GM12874 (cell line): ENCODE results near the gene SEMG2.

Experiments
- TF ChIP-seq, protein P1 (sequence below): IDR thresholded peaks from 2 replicates; pipeline ENCODE4 v1.5.1; 2011; ENCODE audit warnings: low read depth, mild to moderate bottlenecking, control low read depth, low read length, moderate library complexity; ENCODE audit not compliant: insufficient read depth

SEMG2 gene

GRCh38 chr20:45253261-45253660 lies 32.1 kb downstream of the SEMG2 start:
- TF ChIP-seq, protein P1, sequence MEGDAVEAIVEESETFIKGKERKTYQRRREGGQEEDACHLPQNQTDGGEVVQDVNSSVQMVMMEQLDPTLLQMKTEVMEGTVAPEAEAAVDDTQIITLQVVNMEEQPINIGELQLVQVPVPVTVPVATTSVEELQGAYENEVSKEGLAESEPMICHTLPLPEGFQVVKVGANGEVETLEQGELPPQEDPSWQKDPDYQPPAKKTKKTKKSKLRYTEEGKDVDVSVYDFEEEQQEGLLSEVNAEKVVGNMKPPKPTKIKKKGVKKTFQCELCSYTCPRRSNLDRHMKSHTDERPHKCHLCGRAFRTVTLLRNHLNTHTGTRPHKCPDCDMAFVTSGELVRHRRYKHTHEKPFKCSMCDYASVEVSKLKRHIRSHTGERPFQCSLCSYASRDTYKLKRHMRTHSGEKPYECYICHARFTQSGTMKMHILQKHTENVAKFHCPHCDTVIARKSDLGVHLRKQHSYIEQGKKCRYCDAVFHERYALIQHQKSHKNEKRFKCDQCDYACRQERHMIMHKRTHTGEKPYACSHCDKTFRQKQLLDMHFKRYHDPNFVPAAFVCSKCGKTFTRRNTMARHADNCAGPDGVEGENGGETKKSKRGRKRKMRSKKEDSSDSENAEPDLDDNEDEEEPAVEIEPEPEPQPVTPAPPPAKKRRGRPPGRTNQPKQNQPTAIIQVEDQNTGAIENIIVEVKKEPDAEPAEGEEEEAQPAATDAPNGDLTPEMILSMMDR: no peak

- TF ChIP-seq, protein P1: no peak
Measured at GRCh38 chr20:45254383-45255262, 33.5 kb downstream of the SEMG2 start, which contains the start of gene SLPI. TSS of gene SLPI (minus strand) at chr20:45254564. CDS start at chr20:45254543, 21 bp downstream.

- TF ChIP-seq, protein P1: no peak
Measured at GRCh38 chr20:45257161-45257560, 36.0 kb downstream of the SEMG2 start.

- TF ChIP-seq, protein P1: no peak
Measured at GRCh38 chr20:45257711-45258110, 36.5 kb downstream of the SEMG2 start.

- TF ChIP-seq, protein P1: no peak
Measured at GRCh38 chr20:45258259-45258658, 37.1 kb downstream of the SEMG2 start.

DNA sequence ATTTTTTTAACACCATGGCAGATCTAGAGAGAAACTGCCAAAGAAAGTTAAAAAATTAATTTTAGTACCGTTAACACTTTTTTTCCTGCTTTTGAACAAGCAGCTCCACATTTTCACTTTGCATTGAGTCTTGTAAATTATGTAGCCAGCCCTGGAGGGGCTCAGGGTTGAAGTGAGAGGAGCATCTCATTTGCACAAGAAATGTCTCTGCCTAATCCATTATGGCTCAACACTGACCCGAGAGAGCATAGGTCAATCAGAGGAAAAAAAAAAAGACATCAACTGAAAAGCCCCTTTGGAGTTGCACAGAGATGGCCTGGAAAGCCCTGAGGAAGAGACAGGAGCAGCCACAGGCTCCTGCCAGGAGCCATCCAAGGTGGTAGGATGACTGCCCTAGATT lies 37.5 kb downstream of the SEMG2 start:
- TF ChIP-seq, protein P1: no peak

GRCh38 chr20:45263556-45264266 lies 42.5 kb downstream of the SEMG2 start:
- TF ChIP-seq, protein P1: no peak
